SU-DHL-6 (cell line): ENCODE measurements around the gene BLACAT1.

Experiments used
- H2AFZ ChIP-seq: fragments of 200-600 bp; sonication (generic); 2 replicates; pipeline ENCODE4 v1.6.1; 2014; ENCODE audit warnings: low read depth, mild to moderate bottlenecking, moderate library complexity, mixed read lengths, antibody characterized with exemption, low read length; ENCODE audit not compliant: severe bottlenecking
- H3F3A ChIP-seq: fragments of 200-600 bp; shearing (Covaris generic); 2 replicates; pipeline ENCODE4 v1.6.0; 2016; ENCODE audit warnings: antibody characterized with exemption, mild to moderate bottlenecking; ENCODE audit not compliant: insufficient read depth
- H3K27ac ChIP-seq: fragments of 200-600 bp; sonication (generic); 2 replicates; pipeline ENCODE4 v1.5.1; 2016; ENCODE audit warnings: low read depth, mild to moderate bottlenecking, low read length, moderate library complexity, mixed read lengths
- H3K27me3 ChIP-seq: fragments of 200-600 bp; sonication (generic), shearing (Covaris generic); 2 replicates; pipeline ENCODE4 v1.6.0; 2014; ENCODE audit warnings: mild to moderate bottlenecking, low read length
- H3K36me3 ChIP-seq: fragments of 200-600 bp; sonication (generic); 2 replicates; pipeline ENCODE4 v1.6.1; 2014; ENCODE audit warnings: mild to moderate bottlenecking, low read length, mixed read lengths
- H3K4me2 ChIP-seq: fragments of 300-600, 200-600 bp; shearing (Covaris generic), sonication (generic); 2 replicates; pipeline ENCODE4 v1.6.0; 2014; ENCODE audit warnings: low read length, low read depth, mild to moderate bottlenecking; ENCODE audit not compliant: poor library complexity, severe bottlenecking
- H3K4me3 ChIP-seq: fragments of 200-600 bp; sonication (generic); 2 replicates; pipeline ENCODE4 v1.5.1; 2014; ENCODE audit warnings: antibody characterized with exemption, low read length, mild to moderate bottlenecking, mixed read lengths; ENCODE audit not compliant: insufficient read depth, poor library complexity, severe bottlenecking
- H3K79me2 ChIP-seq: fragments of 200-600 bp; sonication (generic); 2 replicates; pipeline ENCODE4 v1.6.1; 2014; ENCODE audit warnings: mild to moderate bottlenecking, low read length, moderate library complexity; ENCODE audit not compliant: insufficient read depth
- H3K9ac ChIP-seq: fragments of 200-600 bp; sonication (generic); 2 replicates; pipeline ENCODE4 v1.7.0; 2014; ENCODE audit warnings: mild to moderate bottlenecking, low read length
- H3K9me2 ChIP-seq: fragments of 200-600 bp; sonication (generic); replicated peaks from 2 replicates; pipeline ENCODE4 v1.6.1; 2014; ENCODE audit warnings: low read length; ENCODE audit not compliant: insufficient read depth
- H3K9me3 ChIP-seq: fragments of 200-600 bp; sonication (generic); 2 replicates; pipeline ENCODE4 v1.6.1; 2014; ENCODE audit warnings: low read length, mixed read lengths; ENCODE audit not compliant: insufficient read depth
- H4K20me1 ChIP-seq: fragments of 200-600 bp; sonication (generic); 2 replicates; pipeline ENCODE4 v1.6.1; 2014; ENCODE audit warnings: low read depth, mild to moderate bottlenecking, antibody characterized with exemption, low read length, moderate library complexity, mixed read lengths
- EZH2phosphoT487 ChIP-seq: fragments of 200-600 bp; sonication (generic), shearing (Covaris generic); conservative IDR thresholded peaks from 2 replicates; pipeline ENCODE4 v1.6.1; 2018; ENCODE audit warnings: mild to moderate bottlenecking, antibody characterized with exemption, low read length, moderate library complexity, mixed read lengths
- TF ChIP-seq, protein P1 (sequence below): fragments of 200-600 bp; sonication (generic); IDR thresholded peaks from one replicate; pipeline ENCODE4 v1.5.1; 2017; ENCODE audit warnings: antibody characterized with exemption, mild to moderate bottlenecking, low read length, moderate library complexity; ENCODE audit not compliant: insufficient read depth, poor library complexity, severe bottlenecking

BLACAT1 gene

DNA sequence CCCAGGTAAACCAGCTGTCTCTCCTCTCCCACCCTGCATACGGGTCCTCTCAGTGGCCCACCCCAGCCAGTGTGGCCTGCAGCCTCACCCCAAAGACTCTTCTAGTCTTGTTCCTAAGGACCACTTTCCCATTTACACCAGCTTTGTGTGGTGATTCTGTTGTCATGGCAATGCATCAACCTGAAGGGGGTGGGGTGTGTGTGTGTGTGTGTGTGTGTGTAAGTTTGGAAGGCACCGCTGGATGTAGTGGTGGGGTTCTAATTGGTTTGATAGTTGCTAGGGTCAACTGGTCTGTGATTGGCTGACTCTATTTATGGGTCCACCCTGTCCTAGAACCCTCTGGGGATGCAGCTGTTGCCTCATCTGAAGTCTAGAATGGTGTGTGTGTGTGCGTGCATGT is 43.9 kb upstream of the BLACAT1 start:
- H2AFZ ChIP-seq, result no peak overlapping the region
- H3K27ac ChIP-seq, result no peak overlapping the region
- no peaks in the 10 kb centered on the region for H3K9me2 ChIP-seq
- no peaks in the 10 kb centered on the region for H3K36me3 ChIP-seq
- no peak overlapping the region for H3K9ac ChIP-seq
- H3K9me3 ChIP-seq, result no peaks in the 10 kb centered on the region
- no peaks in the 10 kb centered on the region for H3F3A ChIP-seq
- H3K4me2 ChIP-seq, result no peak overlapping the region
- H3K27me3 ChIP-seq, result 0 out of 2 replicates have a peak, but pooled peaks cover 4% of the 10 kb centered on the region
- H3K4me3 ChIP-seq, result no peak overlapping the region
- no peaks in the 10 kb centered on the region for H3K79me2 ChIP-seq
- no peaks in the 10 kb centered on the region for H4K20me1 ChIP-seq
- TF ChIP-seq, protein P1, sequence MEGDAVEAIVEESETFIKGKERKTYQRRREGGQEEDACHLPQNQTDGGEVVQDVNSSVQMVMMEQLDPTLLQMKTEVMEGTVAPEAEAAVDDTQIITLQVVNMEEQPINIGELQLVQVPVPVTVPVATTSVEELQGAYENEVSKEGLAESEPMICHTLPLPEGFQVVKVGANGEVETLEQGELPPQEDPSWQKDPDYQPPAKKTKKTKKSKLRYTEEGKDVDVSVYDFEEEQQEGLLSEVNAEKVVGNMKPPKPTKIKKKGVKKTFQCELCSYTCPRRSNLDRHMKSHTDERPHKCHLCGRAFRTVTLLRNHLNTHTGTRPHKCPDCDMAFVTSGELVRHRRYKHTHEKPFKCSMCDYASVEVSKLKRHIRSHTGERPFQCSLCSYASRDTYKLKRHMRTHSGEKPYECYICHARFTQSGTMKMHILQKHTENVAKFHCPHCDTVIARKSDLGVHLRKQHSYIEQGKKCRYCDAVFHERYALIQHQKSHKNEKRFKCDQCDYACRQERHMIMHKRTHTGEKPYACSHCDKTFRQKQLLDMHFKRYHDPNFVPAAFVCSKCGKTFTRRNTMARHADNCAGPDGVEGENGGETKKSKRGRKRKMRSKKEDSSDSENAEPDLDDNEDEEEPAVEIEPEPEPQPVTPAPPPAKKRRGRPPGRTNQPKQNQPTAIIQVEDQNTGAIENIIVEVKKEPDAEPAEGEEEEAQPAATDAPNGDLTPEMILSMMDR, result no peak
- no peak for TF ChIP-seq EZH2phosphoT487

GRCh38 chr1:205497351-205497750 is 41.5 kb upstream of the BLACAT1 start:
- no peak overlapping the region for H3K4me3 ChIP-seq
- H3F3A ChIP-seq, result no peaks in the 10 kb centered on the region
- no peaks in the 10 kb centered on the region for H3K36me3 ChIP-seq
- H3K9ac ChIP-seq, result no peak overlapping the region
- no peaks in the 10 kb centered on the region for H4K20me1 ChIP-seq
- no peak for TF ChIP-seq EZH2phosphoT487
- TF ChIP-seq, protein P1, result no peak
- H3K27me3 ChIP-seq, result 0 out of 2 replicates have a peak, but pooled peaks cover 4% of the 10 kb centered on the region
- no peak overlapping the region for H2AFZ ChIP-seq
- no peak overlapping the region for H3K4me2 ChIP-seq
- no peaks in the 10 kb centered on the region for H3K9me3 ChIP-seq
- no peaks in the 10 kb centered on the region for H3K79me2 ChIP-seq
- H3K27ac ChIP-seq, result no peak overlapping the region
- no peaks in the 10 kb centered on the region for H3K9me2 ChIP-seq

GRCh38 chr1:205496661-205497060 is 40.8 kb upstream of the BLACAT1 start:
- Histone ChIP-seq H3K4me3 (no peak overlapping the region), H4K20me1 (no peaks in the 10 kb centered on the region), H3K27me3 (0 out of 2 replicates have a peak, but pooled peaks cover 4% of the 10 kb centered on the region), H3K27ac (no peak overlapping the region), H3F3A (no peaks in the 10 kb centered on the region), H3K4me2 (no peak overlapping the region), H3K9me3 (no peaks in the 10 kb centered on the region), H2AFZ (no peak overlapping the region), H3K36me3 (no peaks in the 10 kb centered on the region), H3K9ac (no peak overlapping the region), H3K79me2 (no peaks in the 10 kb centered on the region), H3K9me2 (no peaks in the 10 kb centered on the region)
- TF ChIP-seq, protein P1, result no peak
- TF ChIP-seq EZH2phosphoT487, result no peak
